HuH-7 (cell line): ENCODE results near the gene SNX33.
A peak's percentile ranks its signal among the peaks of the same experiment; 100 is the strongest.
"Not testable (repeated sequence)": the region's sequence is repeated elsewhere in the genome, so short reads cannot be mapped to it uniquely, and the experiment has no call there.

Experiments
- DNase-seq: peaks from one replicate; pipeline ENCODE4 v3.0.0; 2011; ENCODE audit warnings: low spot score

SNX33 gene, protein sequence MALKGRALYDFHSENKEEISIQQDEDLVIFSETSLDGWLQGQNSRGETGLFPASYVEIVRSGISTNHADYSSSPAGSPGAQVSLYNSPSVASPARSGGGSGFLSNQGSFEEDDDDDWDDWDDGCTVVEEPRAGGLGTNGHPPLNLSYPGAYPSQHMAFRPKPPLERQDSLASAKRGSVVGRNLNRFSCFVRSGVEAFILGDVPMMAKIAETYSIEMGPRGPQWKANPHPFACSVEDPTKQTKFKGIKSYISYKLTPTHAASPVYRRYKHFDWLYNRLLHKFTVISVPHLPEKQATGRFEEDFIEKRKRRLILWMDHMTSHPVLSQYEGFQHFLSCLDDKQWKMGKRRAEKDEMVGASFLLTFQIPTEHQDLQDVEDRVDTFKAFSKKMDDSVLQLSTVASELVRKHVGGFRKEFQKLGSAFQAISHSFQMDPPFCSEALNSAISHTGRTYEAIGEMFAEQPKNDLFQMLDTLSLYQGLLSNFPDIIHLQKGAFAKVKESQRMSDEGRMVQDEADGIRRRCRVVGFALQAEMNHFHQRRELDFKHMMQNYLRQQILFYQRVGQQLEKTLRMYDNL

DNA sequence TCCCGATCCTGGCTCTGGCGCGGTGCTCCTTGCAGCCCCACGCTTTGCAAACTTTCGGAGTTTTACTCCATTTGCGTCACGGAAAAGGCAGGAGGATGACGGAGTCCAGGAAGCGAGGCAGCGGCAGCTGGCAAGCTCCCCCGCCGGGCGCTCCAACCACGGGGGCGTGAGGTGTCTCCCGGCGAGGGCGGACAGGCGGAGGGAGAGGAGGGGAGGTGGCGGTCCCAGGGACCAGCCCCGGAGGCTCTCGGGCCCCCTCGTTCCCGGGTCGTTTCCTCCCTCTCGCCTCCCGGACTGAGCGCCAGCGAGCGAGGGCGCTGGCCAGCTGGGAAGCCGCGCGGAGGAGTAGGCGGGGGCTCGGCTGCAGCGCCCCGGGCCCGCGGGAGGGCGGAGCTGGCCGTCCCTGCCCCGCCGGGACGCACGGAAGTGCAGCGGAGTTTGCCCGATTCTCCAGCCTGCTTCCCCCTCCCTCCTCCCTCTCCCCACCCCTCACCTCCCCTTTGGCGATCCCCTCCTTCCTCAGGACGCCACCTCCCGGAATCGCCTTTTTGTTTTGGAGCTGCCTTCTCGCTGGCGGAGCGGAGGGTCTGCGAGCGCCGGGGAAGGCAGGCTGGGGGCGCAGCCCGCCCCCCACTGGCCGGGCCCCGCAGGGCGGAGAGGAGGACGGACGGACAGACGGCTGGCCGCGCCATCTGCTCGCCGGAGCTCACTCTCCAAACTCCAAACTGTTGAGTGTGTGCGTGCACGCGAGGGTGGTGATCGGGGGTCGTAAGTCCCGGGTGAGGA is at the start of gene SNX33:
SNX33 (plus strand) TSS at position 543 of the 786 bp plus-strand sequence. CDS start 1,191 bp downstream, outside the sequence.
- peak; percentile 97 for DNase-seq

DNA sequence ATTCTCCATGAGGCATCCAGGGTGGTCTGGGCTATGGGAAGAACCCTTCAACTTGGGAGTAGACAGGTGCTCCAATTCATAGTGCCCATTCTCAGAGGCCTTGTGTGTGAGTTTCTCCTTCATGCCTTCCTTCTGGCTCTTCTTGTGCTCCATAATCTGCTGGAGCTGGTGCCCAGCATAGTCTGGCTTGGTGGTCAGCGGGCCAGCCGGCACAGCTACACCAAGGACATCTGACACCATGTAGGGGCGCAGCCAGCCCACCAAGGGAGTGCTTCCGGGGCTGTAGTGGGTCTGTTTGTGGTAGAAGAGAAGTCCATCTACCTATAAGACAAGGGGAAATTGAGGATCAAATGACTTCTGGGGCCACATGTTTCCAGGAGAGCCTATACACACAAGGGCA is 49.4 kb upstream of the SNX33 start:
- no peak for DNase-seq

DNA sequence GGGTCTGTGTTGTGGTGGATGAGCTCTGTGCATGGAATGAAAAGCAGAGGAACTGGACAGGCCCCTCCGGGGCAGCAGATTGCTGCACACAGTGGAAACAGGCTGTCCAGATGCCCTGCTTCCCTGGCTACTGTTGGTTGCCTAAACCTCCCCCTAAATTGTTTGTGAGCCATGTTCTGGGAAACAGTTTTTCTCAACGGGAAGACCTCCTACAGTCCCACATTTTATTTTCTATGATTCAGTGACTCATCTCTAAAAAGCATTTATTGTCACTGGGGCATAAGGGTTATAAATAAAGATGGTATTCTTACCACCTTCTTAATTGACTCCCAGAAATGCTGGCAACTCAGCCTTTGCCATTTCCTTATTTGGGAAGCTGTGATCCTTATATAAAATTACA is 48.3 kb upstream of the SNX33 start:
- DNase-seq: no peak

DNA sequence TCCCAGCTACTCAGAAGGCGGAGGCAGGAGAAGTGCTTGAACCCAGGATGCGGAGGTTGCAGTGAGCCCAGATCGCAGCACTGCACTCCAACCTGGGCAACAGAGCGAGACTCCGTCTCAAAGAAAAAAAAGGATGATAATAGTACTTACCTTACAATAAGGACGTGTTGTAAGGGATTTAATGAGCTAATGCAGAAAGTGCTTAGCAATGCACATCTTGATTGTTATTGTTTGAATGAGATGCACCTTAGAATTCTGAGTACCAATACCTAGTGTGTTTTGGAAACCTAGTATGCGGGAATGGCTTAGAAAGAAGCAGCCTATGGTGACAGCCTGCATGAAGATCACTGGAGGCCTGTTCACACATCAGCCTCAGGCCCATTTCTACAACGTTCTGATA is 41.7 kb upstream of the SNX33 start:
- DNase-seq: no peak

DNA sequence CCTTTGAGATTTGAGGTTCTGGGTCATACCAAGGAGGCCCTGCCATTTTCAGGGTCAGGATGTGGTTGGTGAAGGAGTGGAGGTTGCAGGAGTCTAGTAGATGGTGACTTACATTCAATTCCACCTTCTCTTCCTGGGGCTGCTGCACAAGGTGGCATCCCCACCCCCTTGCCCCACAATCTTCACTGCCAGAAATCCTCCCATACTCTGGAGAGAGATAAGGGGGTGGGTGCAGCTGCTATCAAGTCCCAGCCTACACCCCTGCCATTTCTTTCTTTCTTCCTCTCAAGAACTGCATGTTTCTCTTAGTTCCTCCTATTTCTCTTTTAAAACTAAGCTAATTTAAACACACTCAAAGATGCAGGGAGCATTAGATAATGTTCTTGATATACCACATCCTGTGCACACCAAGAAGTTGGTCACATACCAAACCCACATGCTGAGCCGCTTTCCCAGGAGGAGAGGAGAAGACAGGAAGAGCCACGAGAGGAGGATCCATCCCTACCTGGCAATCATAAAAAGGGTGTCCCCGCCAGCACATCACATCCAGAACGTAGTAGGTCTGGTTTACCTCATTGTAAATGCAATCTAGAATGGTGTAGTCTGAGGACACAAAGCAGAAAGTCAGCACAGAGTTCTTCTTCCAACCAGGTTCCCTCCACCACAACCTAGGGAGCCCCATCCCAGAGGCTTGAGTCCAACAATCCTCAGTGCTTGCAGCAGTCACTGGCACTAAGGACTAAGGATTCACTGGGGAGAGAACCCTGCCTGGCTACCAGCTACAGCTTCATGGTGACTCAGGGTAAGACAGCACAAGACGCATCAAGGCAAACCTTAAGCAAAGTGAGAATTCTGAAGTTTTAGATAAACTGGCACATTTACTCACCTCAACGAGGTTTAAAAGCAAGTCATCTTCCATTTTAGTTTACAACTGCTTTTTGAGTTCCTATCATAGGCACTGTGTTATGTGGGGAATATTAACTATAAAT is 40.7 kb upstream of the SNX33 start:
- DNase-seq: no peak

DNA sequence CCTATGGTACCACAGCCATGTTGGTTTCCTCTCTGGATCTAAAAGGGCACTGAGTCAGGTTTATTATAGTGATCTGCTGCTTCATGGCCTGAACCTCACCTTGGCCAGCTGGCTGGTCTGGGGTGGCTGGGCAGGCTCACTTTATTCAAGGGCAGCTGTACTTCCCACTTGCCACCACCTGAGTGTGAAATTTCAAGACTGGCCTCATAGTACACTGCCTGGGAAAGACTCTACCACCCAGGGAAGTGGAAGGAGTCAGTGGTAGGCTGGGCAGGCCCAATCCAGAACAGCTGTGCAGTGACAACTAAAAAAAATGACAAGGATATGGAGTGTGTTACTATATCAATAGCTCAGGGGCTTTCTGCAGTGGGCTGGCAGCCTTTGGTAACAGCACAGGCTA is 30.9 kb upstream of the SNX33 start:
- no peak for DNase-seq

DNA sequence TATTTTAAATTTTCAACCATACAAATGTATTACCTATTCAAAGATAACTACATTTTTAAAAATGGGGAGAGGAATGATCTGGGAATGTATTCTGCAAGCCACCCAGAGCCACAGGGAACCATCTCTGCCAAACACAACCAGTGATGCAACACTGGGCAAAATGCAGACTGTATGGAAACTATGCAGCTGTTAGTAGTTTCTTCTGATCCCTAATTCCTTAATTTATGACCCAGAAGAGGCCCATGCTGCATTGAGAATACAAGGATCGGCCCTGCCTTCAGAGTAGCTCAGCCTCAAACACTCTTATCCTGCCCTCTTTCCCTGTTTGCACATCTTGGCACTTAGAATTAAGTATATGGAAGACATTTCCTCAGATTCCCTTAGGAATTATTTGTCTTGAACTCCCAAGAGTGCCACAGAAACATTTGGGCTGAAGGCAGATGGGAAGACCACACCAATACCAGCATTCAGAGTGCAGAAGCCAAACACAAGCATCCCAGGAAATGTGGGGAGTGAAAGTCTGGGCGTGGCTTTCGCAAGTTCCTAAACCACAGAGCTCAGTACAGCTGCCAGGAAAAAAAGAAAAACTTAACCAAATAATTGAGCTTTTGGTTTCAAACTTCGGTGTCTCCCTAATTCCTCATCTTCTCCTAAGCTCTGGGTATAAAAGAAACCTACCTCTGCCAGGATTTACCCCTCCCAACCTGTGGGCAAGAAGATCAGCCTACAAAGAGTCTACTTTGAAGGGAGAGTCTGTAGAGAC is 27.5 kb upstream of the SNX33 start:
- no peak for DNase-seq

DNA sequence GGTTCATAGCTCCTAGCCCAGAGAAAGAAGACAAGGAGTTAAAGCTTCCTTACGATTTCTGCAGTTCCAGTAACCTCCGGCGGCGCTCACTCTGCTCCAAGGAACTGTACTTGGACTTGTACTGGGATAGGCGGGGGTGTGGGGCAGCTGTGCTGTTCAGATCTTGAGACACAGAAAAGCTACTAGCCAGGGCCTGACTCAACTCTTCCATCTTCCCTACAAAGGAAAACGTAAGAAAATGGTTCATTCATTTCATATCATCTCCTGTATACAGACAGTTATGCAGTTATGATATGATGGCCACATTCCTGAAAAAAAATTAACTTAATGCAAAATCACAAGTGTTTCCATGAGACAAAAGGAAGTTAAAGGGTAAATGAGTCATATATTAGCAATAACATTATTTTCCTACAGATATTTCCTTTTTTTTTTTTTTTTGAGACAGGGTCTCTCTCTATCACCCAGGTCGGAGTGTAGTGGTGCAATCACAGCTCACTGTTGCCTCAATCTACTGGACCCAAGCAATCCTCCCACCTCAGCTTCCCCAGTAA is 26.8 kb upstream of the SNX33 start:
- no peak for DNase-seq

DNA sequence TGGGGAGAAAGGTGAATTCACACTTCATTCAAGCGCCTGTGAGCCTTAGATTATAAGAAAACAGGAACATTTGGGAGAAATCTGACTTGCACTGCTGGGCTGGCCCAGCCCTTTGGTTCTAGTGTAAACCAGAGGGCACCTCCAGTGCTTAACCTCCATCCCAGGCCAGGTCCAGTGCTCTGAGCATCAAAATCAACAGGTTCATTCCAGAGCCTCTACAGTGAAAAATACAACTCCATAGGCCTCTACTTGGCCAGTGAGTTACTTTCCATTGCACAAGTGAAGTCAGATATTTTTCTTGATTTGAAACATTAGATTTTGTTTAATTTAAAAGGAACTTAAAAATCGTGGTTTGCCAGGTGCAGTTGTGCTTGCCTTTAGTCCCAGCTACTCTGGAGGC is 25.2 kb upstream of the SNX33 start:
- no peak for DNase-seq

DNA sequence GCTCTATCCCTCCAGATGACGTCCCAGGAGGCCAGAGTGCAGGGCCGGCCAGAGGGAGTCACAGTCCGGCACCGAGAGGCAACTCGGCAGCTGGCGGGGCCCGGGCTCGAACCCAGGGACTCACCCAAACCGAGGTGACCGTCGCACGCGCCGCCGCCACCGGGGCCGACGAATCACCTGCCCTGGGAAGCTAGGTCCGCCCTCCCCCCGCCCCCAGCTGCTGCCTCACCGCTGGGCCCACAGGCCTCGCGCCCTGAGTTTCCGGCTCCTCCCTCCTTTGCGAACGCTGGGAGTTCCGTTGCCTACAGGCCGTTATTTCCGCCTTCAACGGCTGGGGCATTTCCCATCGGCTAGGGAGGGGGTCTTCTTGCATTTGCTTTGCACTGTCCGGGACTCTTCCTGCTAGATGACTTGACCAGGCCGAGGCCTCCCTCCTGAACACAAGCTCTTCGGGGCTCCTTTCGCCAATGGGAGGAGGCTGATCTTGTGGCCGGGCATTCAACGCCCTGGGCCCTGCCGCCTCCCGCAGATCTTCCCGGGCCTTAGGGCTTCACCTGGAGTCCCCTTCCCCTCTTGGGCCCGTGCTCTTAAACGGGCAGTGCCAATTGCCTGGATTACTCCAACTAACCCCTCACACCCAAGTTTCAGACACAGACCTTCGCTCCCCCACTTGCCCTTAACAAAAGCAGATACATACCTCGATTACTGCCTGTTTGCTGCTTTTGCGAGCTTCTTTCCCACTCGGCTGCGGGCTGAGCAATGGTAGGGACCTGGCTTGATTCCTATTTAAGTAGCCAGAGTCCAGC is 22.0 kb upstream of the SNX33 start, which contains the start of gene SNUPN:
SNUPN (minus strand) TSS at position 184 of the 806 bp plus-strand sequence. CDS start 4,674 bp downstream, outside the sequence.
- peak; percentile 95 for DNase-seq

DNA sequence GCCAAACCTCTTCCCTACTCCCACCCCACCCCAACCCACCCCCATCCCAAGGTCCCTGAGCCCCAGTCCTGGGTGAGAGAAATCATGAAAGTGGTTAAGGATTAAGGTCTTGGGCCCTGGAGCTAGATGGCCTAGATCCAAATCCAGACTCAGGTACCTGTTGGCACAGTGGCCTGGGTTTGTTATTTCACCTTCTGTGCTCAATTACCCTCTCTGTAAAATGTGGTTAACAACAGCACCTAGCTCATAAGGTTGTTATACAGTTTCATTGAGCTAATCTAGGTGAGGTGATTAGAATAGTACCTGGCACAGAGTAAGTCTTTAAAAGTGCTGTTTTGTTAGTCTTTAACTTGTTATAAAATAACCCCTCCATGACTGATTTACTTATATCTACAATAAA is 15.8 kb upstream of the SNX33 start:
- DNase-seq: no peak

DNA sequence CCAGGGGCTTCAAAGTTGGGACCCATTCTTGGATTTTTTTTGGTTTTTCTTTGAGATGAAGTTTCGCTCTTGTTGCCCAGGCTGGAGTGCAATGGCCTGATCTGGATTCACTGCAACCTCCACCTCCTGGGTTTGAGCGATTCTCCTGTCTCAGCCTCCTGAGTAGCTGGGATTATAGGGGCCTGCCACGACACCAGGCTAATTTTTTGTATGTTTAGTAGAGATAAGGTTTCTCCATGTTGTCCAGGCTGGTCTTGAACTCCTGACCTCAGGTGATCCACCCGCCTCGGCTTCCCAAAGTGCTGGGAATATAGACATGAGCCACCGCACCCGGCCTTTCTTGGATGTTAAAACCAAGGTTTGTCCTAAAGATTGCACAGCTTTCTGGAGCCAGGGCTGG is 13.8 kb upstream of the SNX33 start:
- not testable (repeated sequence) for DNase-seq

DNA sequence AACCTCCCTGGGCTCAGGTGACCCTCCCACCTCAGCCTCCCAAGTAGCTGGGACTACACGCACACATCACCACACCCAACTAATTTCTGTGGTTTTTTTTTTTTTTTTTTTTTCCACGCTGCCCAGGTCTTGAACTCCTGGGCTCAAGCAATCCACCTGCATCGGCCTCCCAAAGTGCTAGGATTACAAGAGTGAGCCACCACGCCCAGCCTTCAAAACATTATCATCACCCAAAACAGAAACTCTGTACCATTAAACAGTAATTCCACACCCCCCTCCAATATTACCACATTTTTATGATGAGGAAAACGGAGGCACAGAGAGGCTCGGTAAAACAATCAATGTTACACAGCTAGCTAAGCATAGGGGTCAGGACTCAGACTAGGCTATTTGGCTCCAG is 11.7 kb upstream of the SNX33 start:
- no peak for DNase-seq

DNA sequence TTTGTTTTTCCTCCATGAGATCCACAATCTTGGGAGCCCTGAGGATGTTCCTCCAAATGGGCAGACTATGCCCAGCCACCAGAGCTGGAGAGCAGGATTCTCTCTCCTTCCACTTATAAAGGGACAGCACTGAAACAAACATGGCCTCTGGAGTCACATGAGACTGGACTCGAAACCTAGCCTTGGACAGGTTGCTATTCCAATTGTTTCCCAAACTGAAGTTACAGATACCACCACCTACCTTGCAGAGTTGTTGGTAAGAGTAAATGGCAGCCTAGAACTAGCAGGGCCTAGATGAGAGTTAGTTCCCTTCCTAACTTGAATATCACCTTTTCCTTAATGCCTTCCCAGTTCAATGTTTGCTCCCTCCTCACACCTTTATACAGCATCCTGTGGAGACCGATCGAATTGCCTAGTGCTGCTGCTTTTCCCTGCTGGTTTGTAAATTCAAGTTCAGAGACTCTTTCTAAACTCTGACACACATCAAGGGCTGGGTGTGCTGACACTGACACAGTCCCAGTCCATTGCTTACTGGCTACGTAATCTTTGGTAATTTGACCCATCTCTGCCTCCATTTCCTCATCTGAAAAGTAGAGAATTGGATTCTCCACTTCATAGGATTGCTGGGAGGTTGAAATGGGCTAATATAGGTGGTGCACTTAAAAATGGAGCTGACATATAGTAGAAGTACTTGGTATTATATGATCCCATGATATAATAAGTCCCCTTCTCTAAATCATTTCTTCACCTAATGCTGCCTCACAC is 10.3 kb upstream of the SNX33 start:
- no peak for DNase-seq

DNA sequence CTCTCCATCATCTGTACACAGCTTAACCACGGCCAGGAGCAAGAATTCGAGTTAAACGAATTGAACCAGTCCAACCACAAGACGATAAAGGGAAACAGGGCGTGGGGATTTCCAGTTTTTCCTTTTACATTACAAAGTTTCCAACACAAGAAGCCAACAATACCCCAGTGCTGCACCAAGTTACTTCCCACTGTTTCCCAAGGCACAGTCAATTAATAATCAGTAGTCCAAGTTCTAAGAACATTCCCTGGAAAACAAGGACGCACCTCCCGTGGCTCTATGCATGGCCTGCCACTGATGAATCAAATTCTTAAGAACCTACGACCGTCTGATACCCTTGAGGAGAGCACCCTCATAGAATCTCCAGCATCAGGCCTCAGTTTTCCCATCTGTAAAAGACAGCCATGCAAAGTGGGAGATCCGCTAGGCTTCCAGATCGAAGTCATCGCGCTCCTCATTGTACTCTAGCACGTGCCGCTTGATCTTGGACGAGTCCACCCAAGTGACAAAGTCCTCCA is 8.5 kb upstream of the SNX33 start:
- no peak for DNase-seq

DNA sequence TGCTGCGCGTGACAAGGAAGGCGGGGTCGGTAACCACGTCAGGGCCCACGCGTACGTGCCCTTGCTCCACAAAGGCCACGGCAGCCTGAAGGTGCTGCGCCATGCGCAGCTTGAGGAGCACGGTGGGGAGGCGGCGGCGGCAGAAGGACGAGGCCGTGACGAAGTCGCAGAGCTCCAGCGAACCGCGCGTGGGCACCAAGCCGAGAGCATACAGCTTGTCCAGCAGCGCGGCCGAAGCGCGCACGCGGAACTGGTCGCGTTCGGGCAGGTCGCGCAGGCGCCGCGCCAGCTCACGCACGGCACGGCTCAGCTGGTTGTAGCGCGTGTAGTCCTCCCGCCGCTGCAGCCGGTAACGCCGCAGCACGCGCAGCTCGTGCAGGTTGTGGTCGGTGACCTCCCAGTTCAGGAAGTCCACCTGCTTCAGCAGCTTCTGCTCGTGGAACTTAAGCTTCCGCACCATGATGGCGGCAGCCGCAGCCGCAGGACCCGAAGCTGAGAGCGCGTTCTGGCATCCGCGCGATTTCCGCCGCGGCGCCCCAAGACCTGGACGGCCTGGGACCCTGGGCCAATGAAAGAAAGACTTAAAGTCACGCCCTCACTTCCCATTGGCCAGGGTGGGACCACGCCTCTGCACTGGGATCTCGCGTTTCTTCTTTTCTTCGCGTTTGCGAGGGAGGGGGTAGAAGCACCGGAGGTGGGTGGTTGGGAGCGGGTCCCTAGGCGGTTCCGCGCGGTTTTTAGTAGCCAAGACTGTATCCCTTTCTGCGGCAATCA is 7.8 kb upstream of the SNX33 start, which contains the start of gene IMP3:
IMP3 (minus strand) TSS at position 516 of the 774 bp plus-strand sequence; CDS start at position 460, 56 bp downstream.
- DNase-seq: peak; percentile 98

DNA sequence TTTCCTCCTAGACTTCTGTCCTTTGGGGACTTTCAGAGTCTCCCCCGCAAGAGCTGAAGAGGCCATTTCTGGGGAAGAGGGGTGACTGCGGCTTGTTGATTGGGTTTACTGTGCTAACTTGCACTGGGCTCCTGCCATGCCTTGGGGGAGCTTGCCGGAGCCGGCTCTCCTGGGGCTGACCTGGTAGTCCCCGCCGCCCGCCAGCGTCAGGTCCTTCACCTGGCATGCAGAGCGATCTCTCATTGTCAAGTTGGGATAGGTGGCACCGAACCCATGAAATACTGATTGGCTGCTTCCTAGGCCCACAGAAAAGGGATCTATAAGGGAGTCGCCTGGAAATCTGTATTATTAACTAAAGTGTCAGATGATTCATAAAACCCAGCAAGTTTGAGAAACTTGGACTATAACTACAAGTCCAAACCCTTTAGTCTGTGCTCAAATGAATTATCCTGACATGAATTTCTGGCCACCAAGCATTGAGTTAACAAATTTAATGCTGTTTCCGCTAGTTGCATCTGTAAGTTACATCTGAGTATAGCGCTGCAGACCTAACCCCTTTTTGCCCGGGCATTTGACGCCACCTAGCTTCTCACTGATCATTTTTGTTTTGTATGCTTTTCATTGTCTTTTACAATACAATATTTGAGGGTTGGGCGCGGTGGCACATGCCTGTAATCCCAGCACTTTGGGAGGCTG is 7.1 kb upstream of the SNX33 start:
- peak; percentile 69 for DNase-seq
